DOHH2 (cell line): ENCODE measurements around the gene ZBTB45.

Experiments
- CTCF ChIP-seq: fragments of 200-600 bp; sonication (generic); IDR thresholded peaks from one replicate; pipeline ENCODE4 v1.5.1; 2014; ENCODE audit warnings: antibody characterized with exemption, mild to moderate bottlenecking, low read depth, low read length; ENCODE audit not compliant: poor library complexity, severe bottlenecking
- EZH2phosphoT487 ChIP-seq: fragments of 200-600 bp; sonication (generic); IDR thresholded peaks from 2 replicates; pipeline ENCODE4 v1.6.1; 2017; ENCODE audit warnings: borderline replicate concordance, mild to moderate bottlenecking, antibody characterized with exemption, low read length, moderate library complexity, mixed read lengths

DNA sequence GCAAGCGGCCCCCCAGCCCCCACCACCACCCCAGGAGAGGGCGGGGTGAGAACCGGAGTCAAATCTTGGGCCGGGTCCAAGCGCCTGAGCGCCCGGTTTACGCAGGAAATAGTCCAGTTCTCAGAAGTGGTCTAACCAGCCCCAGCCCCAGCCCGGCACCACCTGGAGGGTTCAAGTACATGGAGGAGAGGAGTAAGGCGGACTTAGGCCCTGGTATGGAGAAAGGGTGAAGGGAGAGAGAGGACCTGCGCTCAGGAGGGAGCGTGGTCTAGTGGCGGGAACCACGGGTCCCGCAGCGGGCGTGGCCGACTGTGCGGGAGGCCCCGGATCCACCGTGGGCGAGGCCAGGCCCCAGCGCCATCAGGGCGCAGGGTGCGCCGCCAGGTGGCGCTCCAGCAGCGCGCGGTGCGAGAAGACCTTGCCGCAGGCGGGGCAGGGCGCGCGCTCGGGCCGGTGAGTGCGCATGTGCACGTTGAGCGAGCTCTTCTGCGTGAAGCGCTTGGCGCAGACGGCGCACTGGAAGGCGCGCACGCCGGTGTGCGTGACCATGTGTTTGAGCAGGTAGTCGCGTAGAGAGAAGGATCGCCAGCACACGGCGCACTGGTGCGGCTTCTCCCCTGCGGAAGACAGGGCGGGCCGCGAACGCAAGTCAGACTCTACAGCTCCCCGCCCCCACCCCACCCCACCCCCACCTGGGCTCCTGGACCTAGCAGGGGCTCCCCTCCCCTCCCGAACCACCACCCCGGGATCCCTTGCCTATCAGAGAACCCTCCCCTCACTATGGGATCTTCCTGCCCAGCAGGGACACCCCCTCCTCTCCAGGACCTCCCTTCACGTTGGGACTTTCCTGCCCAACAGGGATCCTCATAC is 5.7 kb downstream of the ZBTB45 start:
- TF ChIP-seq EZH2phosphoT487 (no peak), CTCF (peak; percentile 98)
